SIG-M5 treated with dmso at 0.1 percent for 504 hours (cell line): ENCODE data around the gene ATP8A2.

ENCODE experiments used
- DNase-seq: peaks from one replicate; lab custom pipeline; 2025; ENCODE audit not compliant: unreplicated experiment; lab: John Stamatoyannopoulos, UW

The ATP8A2 gene

DNA sequence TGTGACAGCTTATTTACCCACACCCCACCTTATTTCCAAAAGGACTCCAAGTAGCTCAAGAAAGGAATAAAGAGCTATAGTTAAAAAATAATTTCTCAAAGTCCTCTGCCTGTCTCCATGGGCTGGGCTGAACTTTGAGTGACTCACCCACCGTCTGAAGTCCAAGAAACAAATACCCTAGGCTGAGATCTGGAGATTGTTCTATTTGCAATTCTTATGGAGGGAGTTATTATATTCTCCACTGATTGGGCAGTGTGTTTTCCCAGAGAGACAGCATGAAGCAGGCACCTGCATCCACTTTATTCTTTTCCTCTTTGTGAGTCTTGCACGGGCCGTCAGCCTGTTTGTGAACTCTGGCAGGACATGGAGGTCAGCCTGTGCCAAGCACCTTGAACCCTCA is 616.9 kb downstream of the ATP8A2 start:
- no peak for DNase-seq

DNA sequence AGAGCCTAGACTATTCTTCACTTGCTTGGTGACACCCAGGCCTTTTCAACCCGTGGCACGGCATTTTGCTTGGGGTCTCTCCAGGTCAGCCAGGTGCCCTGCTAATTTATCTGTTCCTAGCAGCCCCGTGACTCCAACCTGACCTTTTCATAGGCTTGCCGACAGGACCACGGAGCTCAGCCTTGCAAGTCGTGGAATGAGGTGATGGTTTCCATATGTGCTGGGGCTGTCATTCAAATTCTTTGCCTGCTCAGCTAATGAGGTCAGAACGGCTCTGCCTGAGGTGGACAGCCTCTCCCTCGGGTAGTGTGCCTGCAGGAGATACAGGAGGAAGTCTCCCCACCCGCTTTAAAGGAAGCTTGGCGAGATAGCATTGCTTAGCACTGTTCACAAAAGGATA is 619.0 kb downstream of the ATP8A2 start:
- DNase-seq = no peak

DNA sequence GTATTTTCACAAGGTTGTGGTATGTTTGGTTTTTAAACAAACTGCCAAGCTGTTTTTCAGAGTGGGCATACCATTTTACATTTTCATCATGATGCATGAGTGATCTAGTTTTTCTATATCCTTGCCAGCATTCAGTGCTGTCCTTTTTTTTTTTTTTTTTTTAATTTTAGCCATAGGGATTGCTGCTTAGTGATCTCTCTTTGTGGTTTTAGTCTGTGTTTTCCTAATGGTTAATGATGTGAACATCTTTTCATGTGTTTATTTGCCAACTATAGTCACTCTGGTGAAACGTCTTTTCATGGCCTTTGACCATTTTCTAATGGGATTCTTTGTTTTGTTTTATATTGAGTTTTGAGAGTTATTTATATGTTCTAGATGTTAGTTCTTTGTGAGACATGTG is 620.3 kb downstream of the ATP8A2 start:
- DNase-seq = no peak

DNA sequence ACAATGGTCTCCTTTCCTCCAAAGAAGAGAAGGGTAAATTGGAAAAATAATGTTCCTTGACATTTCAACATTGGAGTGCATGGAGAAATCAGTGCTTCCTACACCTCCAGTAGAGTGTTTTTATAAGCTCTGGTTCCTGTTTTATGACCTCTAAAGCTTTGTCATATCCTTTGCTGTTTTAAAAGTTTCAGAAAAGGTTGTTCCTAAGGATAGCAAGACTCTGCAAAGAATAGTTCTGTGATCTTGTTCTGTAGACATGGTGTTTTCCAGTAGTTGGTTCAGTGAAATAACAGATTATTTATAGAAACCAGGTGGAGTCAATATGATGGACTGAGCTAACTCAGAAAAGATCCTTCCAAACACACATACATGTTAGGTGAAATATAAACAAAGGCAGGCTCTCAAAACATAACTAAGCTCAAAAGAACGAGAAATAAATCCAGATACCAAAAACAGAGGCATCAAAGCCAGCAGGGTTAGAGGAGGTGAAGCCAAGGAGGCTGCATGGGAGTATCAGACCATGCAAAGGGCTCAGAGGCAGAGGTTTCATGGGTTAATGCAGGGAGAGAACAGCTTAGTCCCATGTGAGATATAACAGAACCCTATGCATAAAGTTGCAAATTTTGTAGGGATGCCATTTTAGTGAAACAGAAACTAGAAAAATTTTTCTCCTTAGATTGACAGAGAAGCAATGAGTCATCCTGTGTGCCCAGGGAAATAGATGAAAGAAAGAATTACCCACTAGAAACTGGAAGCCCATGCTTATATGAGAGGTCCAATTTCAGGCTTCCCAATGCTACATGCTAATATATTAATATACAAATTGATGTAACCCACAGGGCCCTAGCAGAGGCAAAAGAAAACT is 635.7 kb downstream of the ATP8A2 start:
- DNase-seq = no peak

DNA sequence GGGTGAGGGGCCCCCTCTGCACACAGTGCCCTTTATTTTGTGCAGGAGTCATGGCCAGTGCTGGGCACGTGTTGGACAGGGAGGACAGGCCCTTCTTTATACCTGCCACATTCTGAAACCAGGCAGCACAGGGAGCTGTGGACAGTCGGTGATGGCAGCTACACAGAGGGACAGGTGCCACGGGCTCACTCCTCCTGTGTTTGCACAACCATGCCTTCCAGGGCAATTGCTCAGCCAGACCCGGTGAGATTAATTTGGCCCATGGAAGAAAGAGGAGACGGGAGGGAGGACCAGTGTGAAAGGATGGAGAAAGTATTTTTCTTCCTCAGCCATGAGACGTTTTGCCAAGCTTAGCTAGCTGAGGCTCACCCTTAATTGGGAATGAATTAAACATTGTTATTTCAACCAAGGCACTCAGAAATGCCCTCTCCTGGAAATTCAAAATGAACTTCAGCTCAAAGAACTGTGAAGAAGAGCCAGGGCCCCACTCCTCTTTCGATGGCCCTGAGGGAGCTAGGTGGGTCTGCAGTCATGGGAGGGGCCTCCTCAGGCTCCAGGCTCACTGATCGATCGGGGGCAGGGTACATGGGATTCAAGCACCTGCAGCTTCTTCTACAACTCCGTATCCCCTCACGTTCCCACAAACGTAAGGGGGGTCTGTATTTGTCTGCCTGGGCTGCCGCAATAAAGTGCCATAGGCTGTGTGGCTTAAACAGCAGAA is 638.9 kb downstream of the ATP8A2 start:
- DNase-seq = no peak

DNA sequence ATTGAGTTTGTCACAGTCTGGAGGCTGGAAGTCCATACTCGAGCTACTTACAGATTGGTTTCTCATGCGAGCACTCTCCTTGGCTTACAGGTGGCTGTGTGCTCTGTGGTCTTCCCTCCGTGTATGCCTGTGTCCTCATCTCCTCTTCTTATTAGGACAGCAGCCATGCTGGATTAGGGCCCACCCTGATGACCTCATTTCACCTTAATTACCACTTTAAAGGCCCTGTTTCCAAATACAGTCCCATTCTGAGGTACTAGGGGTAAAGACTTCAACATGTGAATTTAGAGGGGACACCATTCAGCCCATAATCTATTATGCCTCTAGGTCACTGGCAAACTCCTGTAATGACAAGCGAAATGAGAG is 639.4 kb downstream of the ATP8A2 start:
- no peak for DNase-seq

DNA sequence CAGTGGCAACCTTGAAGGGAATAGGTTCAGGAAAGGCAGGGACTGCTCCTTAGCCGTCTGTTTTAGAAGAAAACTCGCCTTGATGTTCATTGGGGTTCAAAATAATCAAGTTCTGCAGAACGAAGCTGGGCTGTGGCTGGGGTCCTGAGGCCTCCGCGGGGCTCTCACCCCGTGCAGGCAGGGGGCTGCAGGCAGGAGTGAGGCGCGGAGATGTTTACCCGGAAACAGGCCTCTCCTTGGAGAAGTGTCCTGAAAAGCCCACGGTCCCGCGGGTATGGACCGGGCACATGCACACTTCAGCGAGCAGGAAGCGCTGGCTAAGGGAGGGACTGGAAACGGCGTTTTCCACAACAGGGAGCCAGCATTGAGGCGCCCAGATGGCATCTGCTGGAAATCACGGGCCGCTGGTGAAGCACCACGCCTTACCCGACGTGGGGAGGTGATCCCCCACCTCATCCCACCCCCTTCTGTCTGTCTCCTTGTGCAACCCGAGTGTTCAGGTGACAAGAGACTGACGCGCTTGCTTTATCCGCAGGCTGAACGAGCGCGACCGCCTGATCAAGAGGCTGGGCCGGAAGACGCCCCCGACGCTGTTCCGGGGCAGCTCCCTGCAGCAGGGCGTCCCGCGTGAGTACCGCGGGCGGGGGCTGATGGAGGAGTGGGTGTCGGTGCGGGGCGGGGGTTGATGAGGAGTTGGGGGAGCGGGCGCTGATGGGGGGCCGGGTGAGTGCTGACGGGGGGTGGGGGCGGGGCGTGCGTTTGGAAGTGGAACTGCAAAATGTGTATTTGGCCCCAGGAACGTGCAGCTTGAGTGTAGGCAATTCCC is 640.4 kb downstream of the ATP8A2 start:
- DNase-seq = no peak

DNA sequence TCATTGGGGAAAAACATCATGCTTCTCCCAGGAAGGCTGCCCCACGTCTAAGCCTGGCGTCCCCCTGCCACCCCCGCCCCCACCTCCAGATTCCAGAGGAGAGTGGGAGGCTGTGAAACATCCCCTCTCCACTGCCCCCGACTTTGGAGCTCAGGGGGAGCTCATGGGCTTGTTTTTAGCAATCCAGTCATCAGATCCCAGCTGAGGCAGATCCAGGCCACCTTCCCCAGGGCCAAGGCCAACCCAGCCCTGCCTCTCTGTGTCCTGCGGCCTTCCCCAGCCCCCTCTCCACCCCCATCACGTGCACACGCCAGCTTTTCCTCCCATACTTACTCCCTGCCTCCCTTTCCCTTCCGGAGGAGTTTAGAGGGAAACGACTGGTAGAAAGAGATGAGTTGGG is 641.2 kb downstream of the ATP8A2 start:
- no peak for DNase-seq

DNA sequence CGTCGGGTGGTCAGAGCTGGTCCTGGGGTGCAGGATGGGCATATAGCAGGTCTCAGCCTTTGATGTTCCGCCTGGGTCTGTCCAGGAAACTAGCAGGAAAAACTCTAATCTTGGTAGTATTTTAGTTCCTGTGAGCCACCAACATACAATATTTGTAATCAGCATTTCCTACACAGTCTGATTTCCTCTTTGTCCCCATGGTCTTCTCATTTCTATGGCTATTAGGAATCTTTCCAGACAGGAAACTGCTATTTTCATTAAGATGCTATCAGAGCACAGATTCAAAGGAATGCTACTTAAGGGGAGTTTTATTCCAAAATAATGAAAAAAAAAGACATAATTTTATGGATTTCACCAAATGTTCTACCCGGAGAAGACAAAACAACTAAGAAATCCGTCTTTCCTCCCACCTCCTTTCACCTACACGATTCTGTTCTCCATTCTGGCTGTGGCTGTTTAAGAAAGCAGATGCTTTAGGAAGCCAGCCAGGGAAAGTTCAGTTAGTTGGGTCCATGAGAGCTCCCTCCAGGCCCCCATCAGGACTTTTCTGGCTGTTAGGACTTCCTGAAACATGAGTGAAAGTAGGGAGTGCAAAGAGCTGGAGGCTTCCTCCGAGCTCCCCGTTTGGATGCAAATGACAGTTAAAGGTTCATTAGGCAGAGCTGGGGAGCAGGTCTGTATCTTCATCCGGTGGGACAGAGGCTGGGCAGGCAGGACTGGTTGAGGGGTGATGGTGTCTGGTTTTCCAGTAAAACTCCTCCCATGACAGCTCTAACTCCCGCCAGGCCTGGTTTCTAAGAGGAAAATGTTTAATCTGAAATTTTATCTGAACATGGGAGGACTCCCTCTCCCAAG is 643.7 kb downstream of the ATP8A2 start:
- DNase-seq = no peak

DNA sequence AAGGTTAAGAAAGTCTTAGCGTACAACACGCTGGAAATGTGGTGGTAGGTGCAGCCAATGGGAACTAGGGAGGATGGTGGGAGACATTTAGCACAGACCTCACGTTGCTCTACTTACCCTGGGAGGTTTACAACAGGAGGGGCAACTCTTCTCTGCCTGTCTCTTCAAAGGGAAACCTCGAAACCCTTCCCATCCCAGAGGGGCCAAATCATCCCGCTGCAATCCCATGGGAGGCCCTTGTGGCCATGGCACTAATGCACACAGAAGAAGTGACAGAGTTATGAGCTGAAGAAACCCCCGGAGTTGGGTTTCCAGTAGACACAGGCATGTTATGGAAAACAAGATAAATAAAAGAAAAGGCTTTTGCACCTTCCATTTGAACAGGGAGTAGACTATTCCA is 644.4 kb downstream of the ATP8A2 start:
- no peak for DNase-seq

DNA sequence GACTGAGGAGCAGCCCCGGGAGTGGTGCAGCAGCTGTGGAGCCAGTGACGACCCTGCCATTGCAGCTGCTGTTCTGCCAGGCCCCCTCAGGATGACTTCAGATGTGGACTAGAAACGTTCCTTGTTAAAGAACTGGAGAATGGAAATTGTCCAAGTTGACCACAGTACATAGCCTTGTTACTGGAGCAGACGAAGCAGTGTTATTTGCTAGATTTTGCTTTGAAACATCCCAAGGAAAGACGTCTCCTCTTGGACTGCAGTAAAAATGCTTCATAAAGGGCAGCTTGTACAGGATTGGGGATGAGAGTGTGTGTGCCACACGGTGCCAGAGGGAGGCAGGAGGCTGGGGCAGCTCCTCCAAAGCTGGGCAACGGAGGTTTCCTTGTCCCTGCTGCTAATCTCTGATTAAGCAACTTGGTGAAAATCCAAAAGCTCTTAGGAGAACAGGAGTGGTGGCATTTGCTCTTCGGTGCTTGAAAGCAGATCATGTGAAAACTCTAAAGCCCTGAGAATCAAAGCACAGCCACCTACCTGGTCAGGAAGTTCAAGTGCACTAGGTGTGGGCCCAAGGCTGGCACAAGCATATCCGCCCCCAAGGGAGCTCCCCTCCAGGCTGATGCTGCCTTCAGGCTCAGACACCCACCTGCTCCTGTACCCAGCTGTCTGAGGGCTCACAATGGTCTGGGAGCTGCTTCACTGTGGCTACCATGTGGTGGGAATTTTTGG is 645.6 kb downstream of the ATP8A2 start:
- DNase-seq = no peak

DNA sequence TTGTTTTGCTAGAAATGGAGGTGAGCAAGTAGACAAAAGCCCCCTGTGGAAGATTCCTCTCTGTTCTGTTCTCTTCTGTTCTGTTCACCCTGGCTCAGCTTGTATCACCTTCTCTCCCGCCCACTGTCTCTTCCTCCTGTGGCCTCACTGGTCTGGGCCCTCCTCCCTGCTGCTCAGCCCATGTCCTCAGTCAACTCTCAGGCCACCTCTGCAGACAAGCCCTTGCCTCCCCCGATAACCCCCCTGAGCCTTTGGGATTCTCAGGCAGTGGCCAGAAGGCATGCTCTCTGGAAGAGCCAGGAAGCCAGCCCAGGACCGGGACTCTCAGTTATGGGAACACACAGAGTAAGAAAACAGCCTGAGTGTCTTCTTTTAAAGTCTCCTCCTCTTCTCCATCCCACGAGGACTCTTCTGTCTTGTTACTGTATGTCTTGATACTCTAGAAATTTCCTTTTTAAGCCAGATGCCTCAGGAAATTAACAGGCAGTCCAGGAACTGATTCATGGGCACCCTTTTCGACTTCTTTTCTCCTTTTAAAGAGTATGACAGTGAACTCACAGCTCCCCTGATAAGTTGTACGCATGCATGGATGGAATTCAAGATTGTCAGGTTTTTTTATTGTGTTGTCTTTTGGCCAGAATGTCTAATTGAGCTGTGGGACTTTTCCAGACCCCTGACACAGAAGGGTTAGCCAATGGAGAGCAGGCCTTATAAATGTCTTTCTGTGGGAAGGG is 646.3 kb downstream of the ATP8A2 start:
- DNase-seq = no peak

DNA sequence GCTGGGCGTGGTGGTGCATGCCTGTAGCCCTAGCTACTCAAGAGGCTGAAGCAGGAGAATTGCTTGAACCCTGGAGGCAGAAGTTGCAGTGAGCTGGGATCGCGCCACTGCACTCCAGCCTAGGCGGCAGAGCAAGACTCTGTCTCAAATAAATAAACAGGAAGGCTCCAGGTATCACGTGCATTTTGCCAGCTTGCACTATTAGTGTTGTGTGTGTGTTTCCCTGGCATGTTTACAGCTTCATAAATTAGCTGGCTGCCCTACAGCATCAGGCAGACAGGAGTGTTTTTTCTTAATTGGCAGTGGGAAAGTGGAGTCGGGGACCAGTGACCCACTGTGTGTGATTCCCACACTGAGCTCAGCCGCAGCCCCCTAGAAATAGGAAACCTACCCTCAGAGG is 647.5 kb downstream of the ATP8A2 start:
- DNase-seq = no peak

DNA sequence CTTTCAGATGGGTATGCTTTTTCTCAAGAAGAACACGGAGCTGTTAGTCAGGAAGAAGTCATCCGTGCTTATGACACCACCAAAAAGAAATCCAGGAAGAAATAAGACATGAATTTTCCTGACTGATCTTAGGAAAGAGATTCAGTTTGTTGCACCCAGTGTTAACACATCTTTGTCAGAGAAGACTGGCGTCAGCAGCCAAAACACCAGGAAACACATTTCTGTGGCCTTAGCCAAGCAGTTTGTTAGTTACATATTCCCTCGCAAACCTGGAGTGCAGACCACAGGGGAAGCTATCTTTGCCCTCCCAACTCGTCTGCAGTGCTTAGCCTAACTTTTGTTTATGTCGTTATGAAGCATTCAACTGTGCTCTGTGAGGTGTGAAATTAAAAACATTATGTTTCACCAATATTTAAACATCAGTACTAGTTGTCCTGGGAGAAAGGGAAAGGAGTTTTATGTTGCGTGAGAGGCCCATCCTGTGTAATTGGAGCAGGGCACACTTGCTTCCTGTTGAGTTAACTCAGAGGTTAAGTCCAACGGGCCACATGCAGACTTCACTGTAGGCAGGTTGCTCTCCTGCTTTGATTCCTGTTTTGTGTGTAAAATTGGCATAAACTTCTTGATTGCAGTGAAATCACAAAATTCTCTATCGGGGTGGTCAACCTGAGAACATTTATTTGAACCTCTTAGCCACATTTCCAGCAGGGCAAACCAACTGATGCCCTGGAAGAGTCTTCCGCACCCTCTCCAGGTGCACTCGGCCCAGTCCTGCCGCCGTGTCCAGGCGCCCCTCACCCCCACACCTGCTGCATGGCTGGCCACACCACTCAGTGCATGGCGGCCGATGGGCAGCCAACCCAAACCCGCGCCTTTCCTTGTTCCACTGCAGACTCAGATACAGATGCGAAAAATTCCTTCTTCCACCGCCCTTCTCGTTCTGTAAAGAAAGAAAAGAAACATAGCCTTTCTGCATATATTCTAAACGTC is 648.4 kb downstream of the ATP8A2 start:
- DNase-seq = no peak

DNA sequence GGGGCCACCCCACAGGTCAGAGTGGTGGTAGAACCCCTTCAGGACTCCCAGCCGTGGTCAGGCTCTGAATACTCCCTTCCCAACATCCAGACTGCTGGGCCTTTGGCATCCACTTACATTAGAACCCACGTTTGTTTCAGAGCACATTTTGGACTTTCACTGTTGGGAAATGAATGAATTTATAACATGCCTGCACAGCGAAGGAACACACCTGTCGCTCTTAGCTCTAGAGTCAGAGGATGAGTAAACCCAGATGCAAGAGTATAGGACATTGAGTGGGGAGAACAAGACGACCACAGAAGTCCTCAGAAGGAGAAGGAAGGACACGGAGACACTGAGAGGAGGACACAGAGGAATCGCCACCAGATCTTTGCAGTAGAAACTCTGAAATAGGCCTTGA is 649.1 kb downstream of the ATP8A2 start:
- DNase-seq = no peak

DNA sequence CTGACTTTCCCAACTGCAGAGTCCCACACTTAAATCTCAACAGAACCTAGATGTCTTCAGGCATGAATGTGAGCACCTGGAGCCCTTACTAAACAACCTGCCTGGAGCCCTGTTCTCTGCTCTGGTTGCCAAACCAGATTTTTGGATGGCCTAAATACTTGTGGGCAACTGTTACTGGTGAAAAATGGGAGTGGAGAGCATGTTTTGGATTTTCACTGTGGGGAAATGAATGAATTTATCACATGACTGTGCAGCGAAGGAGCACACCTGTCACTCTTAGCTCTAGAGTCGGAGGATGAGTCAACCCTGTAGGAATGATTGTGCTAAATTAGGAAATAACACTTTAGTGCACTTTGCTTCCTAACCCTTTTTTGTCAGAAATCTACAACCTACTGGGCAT is 649.7 kb downstream of the ATP8A2 start:
- DNase-seq = no peak

DNA sequence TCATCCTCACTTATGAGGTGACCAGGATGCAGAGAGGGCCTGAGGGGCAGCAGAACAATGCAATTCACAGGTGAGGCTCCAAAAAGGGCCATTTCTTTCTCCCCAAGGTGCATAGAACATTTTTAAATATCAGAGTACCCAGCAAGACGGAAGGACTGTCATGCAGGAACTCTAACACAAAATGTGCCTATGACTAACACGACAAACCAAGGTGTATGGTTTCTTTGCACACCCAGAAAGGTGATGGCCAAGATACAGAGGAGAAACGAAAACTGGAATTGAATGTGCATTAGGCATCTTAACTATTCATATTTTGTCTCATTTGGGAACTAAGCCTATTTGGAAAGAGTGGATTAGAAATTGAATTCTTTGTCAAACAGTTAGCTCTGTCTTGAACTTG is 650.2 kb downstream of the ATP8A2 start:
- no peak for DNase-seq

DNA sequence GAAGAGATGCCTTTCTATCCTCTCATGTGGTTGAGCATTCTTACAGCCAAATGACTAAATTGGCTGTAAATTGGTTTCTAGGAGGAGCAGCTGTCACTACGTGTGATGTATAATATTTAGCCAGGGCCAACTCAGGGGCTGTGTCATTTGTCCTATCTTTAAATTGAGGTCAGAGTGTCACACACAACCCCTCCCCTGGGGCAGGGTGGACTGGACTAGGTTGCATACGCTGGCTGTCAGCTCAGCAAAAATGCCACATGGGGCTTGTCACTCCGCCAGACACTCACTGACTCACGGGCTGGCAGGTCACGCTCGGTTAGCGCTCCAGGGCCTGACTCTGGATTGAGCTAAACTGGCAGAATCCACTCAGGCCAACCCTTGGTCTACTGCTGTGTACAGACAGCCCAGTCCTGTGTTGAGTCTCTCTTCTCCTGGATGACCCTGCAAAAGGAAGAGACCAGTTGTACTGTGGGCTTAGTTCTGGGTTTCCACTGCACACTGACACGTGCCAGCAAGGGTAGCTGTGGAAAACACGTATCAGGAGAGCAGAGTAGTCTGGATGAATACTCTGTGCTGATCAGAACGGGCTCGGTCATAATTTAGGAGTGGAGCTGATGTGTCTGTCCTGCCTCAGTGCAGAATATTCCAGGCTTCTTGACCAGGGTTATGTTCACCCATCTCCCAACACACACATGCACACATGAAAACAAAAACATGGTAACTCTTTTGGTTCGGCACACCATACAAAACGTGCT is 650.9 kb downstream of the ATP8A2 start:
- DNase-seq = peak; percentile 3
